Loucy (cell line): ENCODE data around the gene CAMKMT.

ENCODE experiments used
- H2AFZ ChIP-seq: fragments of 200-600 bp; sonication (generic); 2 replicates; pipeline ENCODE4 v1.6.0; 2016; ENCODE audit warnings: antibody characterized with exemption, mild to moderate bottlenecking, low read length, moderate library complexity
- H3F3A ChIP-seq: fragments of 200-600 bp; 2 replicates; pipeline ENCODE4 v1.6.0; 2016; ENCODE audit warnings: antibody characterized with exemption, low read depth, mild to moderate bottlenecking
- H3K27me3 ChIP-seq: fragments of 200-600 bp; sonication (generic); 2 replicates; pipeline ENCODE4 v1.6.1; 2014; ENCODE audit warnings: low read length, mild to moderate bottlenecking; ENCODE audit not compliant: insufficient read depth, poor library complexity, severe bottlenecking
- H3K36me3 ChIP-seq: fragments of 200-600 bp; sonication (generic); 2 replicates; pipeline ENCODE4 v1.6.1; 2016; ENCODE audit warnings: low read length; ENCODE audit not compliant: insufficient read depth
- H3K4me1 ChIP-seq: fragments of 200-600 bp; sonication (generic); 2 replicates; pipeline ENCODE4 v1.5.1; 2014; ENCODE audit warnings: low read length, mild to moderate bottlenecking; ENCODE audit not compliant: insufficient read depth, poor library complexity, severe bottlenecking
- H3K4me2 ChIP-seq: fragments of 200-600 bp; sonication (generic); 2 replicates; pipeline ENCODE4 v1.6.0; 2014; ENCODE audit warnings: antibody characterized with exemption, low read length, low read depth, mild to moderate bottlenecking; ENCODE audit not compliant: poor library complexity, severe bottlenecking
- H3K4me3 ChIP-seq: fragments of 200-600 bp; sonication (generic); 2 replicates; pipeline ENCODE4 v1.5.1; 2014; ENCODE audit warnings: low read length, mild to moderate bottlenecking, mixed read lengths; ENCODE audit not compliant: poor library complexity, severe bottlenecking
- H3K79me2 ChIP-seq: fragments of 200-600 bp; sonication (generic); 2 replicates; pipeline ENCODE4 v1.6.1; 2014; ENCODE audit warnings: low read length; ENCODE audit not compliant: insufficient read depth
- H3K9ac ChIP-seq: fragments of 200-600 bp; sonication (generic); 2 replicates; pipeline ENCODE4 v1.6.0; 2014; ENCODE audit warnings: mild to moderate bottlenecking, low read depth, low read length, moderate library complexity; ENCODE audit not compliant: poor library complexity, severe bottlenecking
- H3K9me2 ChIP-seq: fragments of 200-600 bp; sonication (generic); replicated peaks from 2 replicates; pipeline ENCODE4 v1.6.1; 2016; ENCODE audit warnings: low read depth, low read length, mixed read lengths
- H3K9me3 ChIP-seq: fragments of 200-600 bp; sonication (generic); 2 replicates; pipeline ENCODE4 v1.6.1; 2014; ENCODE audit warnings: mild to moderate bottlenecking, antibody characterized with exemption, low read length, low read depth; ENCODE audit not compliant: insufficient read depth
- H4K20me1 ChIP-seq: fragments of 200-600 bp; sonication (generic); 2 replicates; pipeline ENCODE4 v1.6.0; 2014; ENCODE audit warnings: antibody characterized with exemption, low read length, mild to moderate bottlenecking; ENCODE audit not compliant: insufficient read depth, poor library complexity, severe bottlenecking
- CTCF ChIP-seq: fragments of 200-600 bp; sonication (generic); conservative IDR thresholded peaks from 2 replicates; pipeline ENCODE4 v1.5.1; 2014; ENCODE audit warnings: mild to moderate bottlenecking, antibody characterized with exemption, low read length
- EZH2phosphoT487 ChIP-seq: fragments of 200-600 bp; IDR thresholded peaks from 2 replicates; pipeline ENCODE4 v1.6.1; 2018; ENCODE audit warnings: antibody characterized with exemption, mild to moderate bottlenecking, moderate library complexity, borderline replicate concordance

Gene CAMKMT

GRCh38 chr2:44531289-44531688 is 169.5 kb downstream of the CAMKMT start:
- Histone ChIP-seq H3K9ac (no peak overlapping the region), H3K9me2 (no peaks in the 10 kb centered on the region), H3K79me2 (no peaks in the 10 kb centered on the region), H2AFZ (no peak overlapping the region), H3F3A (no peaks in the 10 kb centered on the region), H3K4me2 (no peak overlapping the region), H3K36me3 (no peaks in the 10 kb centered on the region), H3K4me3 (no peak overlapping the region), H3K27me3 (no peaks in the 10 kb centered on the region), H3K9me3 (no peaks in the 10 kb centered on the region), H4K20me1 (no peaks in the 10 kb centered on the region), H3K4me1 (no peaks in the 10 kb centered on the region)
- TF ChIP-seq EZH2phosphoT487 (no peak), CTCF (no peak)

- Histone ChIP-seq H3K4me3 (no peak overlapping the region), H4K20me1 (no peaks in the 10 kb centered on the region), H3K9me3 (no peaks in the 10 kb centered on the region), H3K36me3 (no peaks in the 10 kb centered on the region), H3K9me2 (no peaks in the 10 kb centered on the region), H3K4me2 (no peak overlapping the region), H3K4me1 (no peaks in the 10 kb centered on the region), H3K9ac (no peak overlapping the region), H3F3A (no peaks in the 10 kb centered on the region), H3K79me2 (no peaks in the 10 kb centered on the region), H2AFZ (no peak overlapping the region), H3K27me3 (no peaks in the 10 kb centered on the region)
- TF ChIP-seq EZH2phosphoT487 (no peak), CTCF (no peak)
Observed at GRCh38 chr2:44532031-44532430, 170.3 kb downstream of the CAMKMT start.

GRCh38 chr2:44533508-44533907 is 171.8 kb downstream of the CAMKMT start:
- H3K4me1 ChIP-seq, result no peaks in the 10 kb centered on the region
- no peak for TF ChIP-seq CTCF
- no peak for TF ChIP-seq EZH2phosphoT487
- no peaks in the 10 kb centered on the region for H3K27me3 ChIP-seq
- H2AFZ ChIP-seq, result no peak overlapping the region
- H3K79me2 ChIP-seq, result no peaks in the 10 kb centered on the region
- no peaks in the 10 kb centered on the region for H3K9me3 ChIP-seq
- no peak overlapping the region for H3K4me2 ChIP-seq
- H3K9ac ChIP-seq, result no peak overlapping the region
- H3K4me3 ChIP-seq, result no peak overlapping the region
- H4K20me1 ChIP-seq, result no peaks in the 10 kb centered on the region
- H3F3A ChIP-seq, result no peaks in the 10 kb centered on the region
- no peaks in the 10 kb centered on the region for H3K9me2 ChIP-seq
- H3K36me3 ChIP-seq, result no peaks in the 10 kb centered on the region
